GM21447 (cell line): ENCODE measurements around the gene TMEM92.
"Not testable (repeated sequence)": the region's sequence is repeated elsewhere in the genome, so short reads cannot be mapped to it uniquely, and the experiment has no call there.

Source experiments
- ATAC-seq: cut with Tn5 transposase; IDR thresholded peaks from one replicate; pipeline ENCODE4 v1.9.1; 2021; ENCODE audit not compliant: unreplicated experiment

TMEM92 gene

DNA sequence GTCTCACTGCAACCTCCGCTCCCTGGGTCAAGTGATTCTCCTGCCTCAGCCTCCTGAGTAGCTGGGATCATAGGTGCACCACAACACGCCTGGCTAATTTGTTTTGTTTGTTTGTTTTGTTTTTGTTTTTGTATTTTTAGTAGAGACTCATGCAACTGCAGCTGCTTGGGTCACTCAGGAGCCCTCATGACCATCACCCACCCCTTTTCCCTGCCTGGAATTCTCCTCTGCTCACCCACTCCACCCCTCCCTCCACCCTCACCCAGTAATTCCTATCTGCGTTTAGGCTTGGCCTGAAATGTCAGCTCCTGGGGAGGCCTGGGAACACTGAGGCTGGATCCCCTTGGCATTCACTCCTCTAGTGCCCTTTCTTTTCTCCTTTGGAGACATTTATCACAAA lies 25.5 kb downstream of the TMEM92 start:
- no peak for ATAC-seq

- ATAC-seq = not testable (repeated sequence)
These were observed 26.6 kb downstream of the TMEM92 start for GRCh38 chr17:50300824-50301223.

DNA sequence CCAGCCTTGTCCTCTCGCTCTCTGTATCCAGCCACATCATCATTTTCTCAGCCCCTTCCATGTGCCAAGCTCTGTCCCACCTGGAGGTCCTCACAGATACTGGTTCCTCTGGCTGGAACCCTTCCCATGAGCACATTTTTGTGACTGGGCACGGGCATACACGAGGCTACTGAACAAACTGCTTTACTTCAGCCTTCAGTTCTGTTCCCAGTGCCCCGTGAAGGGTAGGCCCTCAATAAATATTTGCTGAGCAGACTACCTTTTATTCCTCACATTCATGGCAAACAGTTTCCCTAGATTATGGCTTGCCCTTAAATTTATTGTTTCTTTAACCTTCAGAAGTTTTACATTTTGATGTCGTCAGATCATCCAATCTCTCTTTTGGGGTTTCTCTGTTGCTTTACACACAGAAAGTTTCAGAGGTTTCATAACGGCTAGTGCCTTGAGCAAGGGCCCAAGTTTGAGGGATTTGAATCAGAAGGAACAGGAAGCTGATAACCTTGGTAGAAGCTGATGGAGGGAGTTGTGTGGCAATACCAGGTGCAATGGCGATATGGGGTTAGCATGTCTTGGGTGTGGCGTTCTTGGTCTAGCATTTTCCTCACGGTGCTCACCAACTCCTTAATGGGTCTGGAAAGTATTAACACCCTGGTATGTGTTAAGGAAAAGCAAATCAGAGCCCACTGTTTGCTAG lies 27.8 kb downstream of the TMEM92 start:
- no peak for ATAC-seq

GRCh38 chr17:50303051-50303450 lies 28.8 kb downstream of the TMEM92 start:
- no peak for ATAC-seq

- ATAC-seq = no peak
These were observed 29.3 kb downstream of the TMEM92 start for GRCh38 chr17:50303596-50303995.

- no peak for ATAC-seq
These were observed 30.6 kb downstream of the TMEM92 start for GRCh38 chr17:50304781-50305404.

- ATAC-seq = no peak
These were observed 33.4 kb downstream of the TMEM92 start for GRCh38 chr17:50307654-50308053.

GRCh38 chr17:50308666-50309065 lies 34.4 kb downstream of the TMEM92 start:
- no peak for ATAC-seq

DNA sequence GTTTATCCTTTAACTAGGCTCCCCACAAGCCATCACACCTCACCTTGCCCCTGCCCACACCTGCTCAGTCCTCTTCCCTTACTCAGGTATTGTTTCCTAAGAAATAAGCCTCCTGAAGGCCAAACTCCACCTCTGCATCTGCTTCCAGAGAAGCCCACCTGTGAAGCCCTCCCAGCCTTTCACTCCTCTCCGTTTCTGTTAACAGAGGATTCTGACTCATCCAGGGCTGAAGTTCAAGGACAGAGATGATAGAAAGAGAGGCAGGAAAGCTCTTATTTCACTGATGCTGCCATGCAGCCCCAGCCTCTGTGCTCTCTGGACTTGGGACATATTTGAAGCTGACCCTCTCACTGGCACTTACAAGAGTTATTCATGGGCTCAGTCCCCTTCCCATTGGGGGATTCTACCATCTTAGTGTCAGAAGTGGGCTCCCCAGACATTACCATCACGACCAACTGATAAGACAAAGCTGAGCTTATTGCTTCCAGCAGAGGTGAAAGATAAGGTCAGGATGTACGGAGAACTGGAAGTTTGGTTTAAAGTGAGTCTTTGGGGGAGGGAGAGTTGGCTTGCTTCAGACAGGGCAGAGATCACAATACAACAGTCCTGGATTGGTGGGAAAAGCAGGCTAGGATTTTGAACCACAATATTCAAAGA lies 36.3 kb downstream of the TMEM92 start:
- no peak for ATAC-seq

DNA sequence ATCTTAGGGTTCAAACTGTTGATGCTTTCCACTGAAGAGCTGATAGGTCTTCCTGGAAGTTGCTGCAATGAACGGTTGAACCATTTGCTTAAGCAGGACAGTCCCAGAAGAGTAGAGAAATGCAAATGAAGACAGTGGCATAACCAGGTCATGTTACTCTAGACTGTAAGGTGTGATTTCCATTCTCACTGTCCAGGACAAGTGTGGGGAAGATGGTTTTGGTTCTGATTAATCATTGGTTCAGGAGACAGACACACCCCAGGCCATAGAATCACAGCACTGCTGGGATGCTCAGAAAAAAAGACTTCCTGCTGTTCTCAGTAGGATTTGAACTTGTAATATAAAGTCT lies 36.8 kb downstream of the TMEM92 start:
- peak; percentile 82 for ATAC-seq

DNA sequence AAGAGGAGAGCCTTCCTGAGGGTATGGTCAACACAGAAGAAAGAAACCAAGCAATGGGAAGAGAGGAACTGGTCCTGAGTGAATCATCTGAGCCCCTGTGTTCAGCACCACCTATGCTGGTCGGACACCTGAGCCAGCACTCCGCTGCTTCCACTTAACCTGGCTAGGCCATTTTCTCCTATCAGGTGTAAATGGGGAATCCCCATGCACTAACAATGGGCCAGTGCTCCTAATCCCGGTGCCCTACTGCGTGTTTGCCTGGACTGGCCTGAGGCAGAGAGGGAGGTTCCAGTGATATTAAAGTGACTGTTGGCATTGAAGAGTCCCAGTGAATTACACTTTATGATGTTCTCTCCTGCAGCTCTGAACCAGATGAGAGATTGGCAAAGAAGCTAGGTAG lies 37.2 kb downstream of the TMEM92 start:
- ATAC-seq = no peak

- no peak for ATAC-seq
These were observed 38.0 kb downstream of the TMEM92 start for GRCh38 chr17:50312308-50312707.

DNA sequence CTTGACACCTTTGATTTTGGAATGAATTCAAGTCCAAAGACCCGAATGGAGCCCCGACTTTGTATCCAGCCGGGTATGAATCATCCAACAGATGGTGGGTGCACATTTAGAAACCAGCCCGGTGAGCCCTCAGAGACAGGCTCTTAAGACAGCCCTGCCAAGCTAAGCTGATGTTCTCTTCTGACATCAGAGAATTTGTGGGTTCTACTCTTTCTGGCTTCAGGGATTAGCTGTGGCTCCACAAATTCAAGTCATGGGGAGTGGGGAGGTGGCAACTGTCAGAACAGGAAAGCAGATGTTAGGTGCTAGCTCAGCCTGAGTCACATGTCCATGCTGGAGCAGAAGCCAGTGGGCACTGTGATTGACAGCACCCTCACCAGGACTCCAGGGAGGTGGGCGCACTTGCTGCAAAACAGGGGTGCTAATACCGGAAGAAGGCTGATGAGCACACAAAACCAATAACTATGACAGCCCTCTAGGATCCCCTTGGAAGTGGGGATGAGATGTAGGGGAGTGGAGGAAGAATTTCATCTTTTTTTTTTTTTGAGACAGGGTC lies 40.3 kb downstream of the TMEM92 start:
- ATAC-seq = no peak

DNA sequence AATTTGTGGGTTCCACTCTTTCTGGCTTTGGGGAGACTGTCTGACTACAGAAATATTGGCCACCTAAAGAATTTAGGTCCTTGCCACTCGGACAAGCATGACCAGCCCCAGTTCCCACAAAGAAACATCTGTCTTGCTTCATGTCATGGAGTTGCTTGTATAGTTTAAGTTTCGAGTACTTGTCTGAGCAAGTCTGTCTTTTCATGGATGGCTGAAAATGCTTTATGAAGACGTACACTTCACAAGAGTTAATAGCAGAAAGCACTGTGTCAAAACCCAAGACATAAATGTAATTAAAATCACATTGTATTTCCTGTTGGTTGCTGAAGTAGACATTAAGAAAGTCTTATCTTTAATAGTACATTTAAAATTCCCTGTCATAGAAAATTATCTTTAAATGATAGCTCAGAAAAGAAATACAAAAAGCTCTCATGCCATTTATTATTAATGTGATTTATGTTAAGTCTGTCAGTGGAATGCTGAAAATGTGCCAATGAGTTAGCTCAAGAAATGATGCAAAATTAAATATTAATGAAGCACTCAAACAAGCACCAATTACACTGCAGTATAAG lies 41.8 kb downstream of the TMEM92 start:
- no peak for ATAC-seq

GRCh38 chr17:50316660-50317059 lies 42.4 kb downstream of the TMEM92 start:
- not testable (repeated sequence) for ATAC-seq

GRCh38 chr17:50317121-50317520 lies 42.9 kb downstream of the TMEM92 start:
- ATAC-seq = no peak

DNA sequence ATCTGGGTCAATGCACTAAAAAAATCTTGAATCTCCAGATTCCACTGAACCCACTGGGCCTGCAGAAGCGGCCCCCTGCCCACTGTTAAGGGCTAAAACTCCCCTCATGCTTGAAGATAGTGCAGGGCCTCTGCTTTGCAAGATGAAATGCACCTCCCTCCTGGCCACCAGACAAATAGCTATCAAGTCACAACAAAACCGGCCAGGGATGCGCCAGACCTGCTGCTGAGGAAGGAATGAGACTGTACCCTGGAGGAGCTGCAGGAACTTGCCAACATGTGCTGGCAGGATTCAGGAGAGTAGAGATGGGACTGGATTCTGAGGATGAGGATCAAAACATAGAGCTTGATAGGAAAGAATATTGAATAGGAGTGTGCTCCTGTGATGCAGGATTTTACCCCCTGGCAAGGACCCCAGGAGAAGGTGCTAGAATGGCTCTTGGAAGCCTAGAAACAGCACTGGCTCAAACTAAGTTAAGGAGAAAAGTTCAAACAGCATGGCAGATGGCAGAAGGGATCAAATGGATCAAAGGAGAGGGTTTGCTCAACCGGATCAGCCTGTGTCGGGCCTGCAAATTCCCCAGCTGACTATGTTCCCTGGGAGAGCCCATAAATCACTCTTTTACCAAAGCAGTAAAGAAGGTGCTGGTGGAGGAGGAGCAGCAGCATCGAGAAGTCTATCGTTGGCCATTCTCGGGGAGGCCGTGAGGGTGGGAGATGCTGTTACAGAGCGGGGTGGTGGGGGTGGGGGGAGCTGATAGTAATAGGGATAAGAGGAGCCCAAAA lies 44.4 kb downstream of the TMEM92 start:
- ATAC-seq = no peak

GRCh38 chr17:50319306-50320004 lies 45.2 kb downstream of the TMEM92 start:
- no peak for ATAC-seq

DNA sequence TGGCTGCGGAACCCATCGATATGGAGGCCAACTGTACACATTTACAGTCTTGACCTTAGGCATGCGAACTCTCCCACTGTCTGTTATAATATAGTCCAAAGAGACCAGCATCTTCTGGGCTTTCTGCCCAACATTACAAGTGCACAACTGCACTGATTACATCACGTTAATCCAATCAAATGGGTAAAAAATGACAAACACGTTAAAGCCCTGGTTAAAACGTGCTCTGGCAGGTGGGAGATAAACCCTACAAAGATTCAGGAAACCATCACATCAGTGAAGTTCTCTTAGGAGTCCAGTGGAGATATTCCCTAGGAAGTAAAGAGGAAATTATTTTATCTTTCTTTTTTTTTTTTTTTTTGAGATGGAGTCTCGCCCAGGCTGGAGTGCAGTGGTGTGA lies 48.0 kb downstream of the TMEM92 start:
- ATAC-seq = no peak

DNA sequence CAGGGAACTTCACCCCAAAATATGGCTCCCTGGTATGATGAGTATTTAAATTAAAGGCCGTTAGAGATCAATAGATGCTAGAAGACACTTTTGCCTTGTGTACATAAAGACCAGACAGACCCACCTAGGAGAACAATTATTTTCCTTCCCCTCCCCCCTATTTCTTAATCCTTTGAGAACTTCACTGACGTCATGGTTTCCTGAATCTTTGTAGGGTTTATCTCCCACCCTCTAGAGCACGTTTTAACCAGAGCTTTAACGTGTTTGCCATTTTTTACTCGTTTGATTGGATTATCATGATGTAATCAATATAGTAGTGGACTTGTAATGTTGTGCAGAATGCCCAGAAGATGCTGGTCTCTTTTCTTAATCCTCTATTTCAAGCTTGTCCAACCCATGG lies 48.8 kb downstream of the TMEM92 start:
- ATAC-seq = no peak
